Esophagus muscularis mucosa (tissue), 4 donors: ENCODE measurements around the gene HOMER2. TPM values are rescaled to one million over a fixed set of nuclear protein-coding genes. Genes with fewer than 3 reads are reported as not detected.

ENCODE experiments used
- DNase-seq: peaks from one replicate; pipeline ENCODE4 v3.0.0-alpha.2; 2017; ENCODE audit errors: extremely low spot score
- H3K27ac ChIP-seq, 4 donors: fragments of 200-600 bp; sonication (generic); replicated peaks in 1 of 4; 1 replicate in 3 of 4; 2 replicates in 1 of 4; pipeline ENCODE4 v1.5.1; 2016 to 2019; ENCODE audit warnings: mild to moderate bottlenecking in 1 of 4
- H3K27me3 ChIP-seq, 4 donors: fragments of 200-600 bp; sonication (generic); one replicate each; pipeline versions ENCODE4 v1.5.1 to v1.6.0; 2016 to 2019
- H3K36me3 ChIP-seq, 4 donors: fragments of 200-600 bp; sonication (generic); one replicate each; pipeline ENCODE4 v1.5.1; 2016 to 2019
- H3K4me1 ChIP-seq, 4 donors: fragments of 200-600 bp; sonication (generic); one replicate each; pipeline ENCODE4 v1.5.1; 2016 to 2019
- H3K4me3 ChIP-seq, 4 donors: fragments of 200-600 bp; sonication (generic); 1 replicate in 2 of 4; 2 replicates in 2 of 4; pipeline ENCODE4 v1.5.1; 2016 to 2019; ENCODE audit warnings: mild to moderate bottlenecking in 4 of 4, moderate library complexity in 1 of 4
- H3K9me3 ChIP-seq, 4 donors: fragments of 200-600 bp; sonication (generic); 1 replicate in 3 of 4; 2 replicates in 1 of 4; pipeline ENCODE4 v1.5.1; 2016 to 2019
- CTCF ChIP-seq, 3 experiments: fragments of 200-600 bp in 2 of 3; fragments of 450-650 bp in 1 of 3; sonication (generic) in 2 of 3; IDR thresholded peaks; one replicate each; pipeline ENCODE4 v1.5.1; 2017 to 2019; ENCODE audit warnings: antibody characterized with exemption in 3 of 3, mild to moderate bottlenecking in 2 of 3, moderate library complexity in 1 of 3
- EP300 ChIP-seq: sonication (generic); formaldehyde crosslinking; IDR thresholded peaks from one replicate; pipeline ENCODE4 v1.6.1; 2017; ENCODE audit warnings: antibody characterized with exemption
- POLR2A ChIP-seq: fragments of 450-650 bp; IDR thresholded peaks from one replicate; pipeline ENCODE4 v1.6.1; 2017; ENCODE audit warnings: antibody characterized with exemption, moderate library complexity, mild to moderate bottlenecking, low read depth
- POLR2AphosphoS5 ChIP-seq, 2 donors: sonication (generic); formaldehyde crosslinking; IDR thresholded peaks; one replicate each; pipeline ENCODE4 v1.6.1; 2017; ENCODE audit warnings: antibody characterized with exemption in 2 of 2
- WGBS: methylation state at CpG from one replicate; pipeline ENCODE4 v1.1.5; 2018; 5-methylcytosine and 5-hydroxymethylcytosine counted together
- intact Hi-C: fragments of 100-400 bp; cut with DNase I; formaldehyde crosslinking; loops from one replicate; pipeline ENCODE4 v1.15.1; 2023
- total RNA-seq, 4 donors: library from RNA; depleted of rRNA; stranded (reverse); fragments of >200 nt; gene quantifications; one replicate each; pipeline versions ENCODE4 v1.1.0 to v1.2.1, GENCODE V29; 2016

The HOMER2 gene
- total RNA-seq, 4 donors from 2014 or later, result 13.3 to 54.8 (median 25.8) TPM

- Histone ChIP-seq H3K36me3 (no peaks in the 10 kb centered on the region), H3K9me3 (no peaks in the 10 kb centered on the region), H3K4me1 (peaks cover 0 to 9% (median 4%) of the 10 kb centered on the region in 4 donors), H3K4me3 (no peak overlapping the region), H3K27me3 (no peaks in the 10 kb centered on the region), H3K27ac (no peak overlapping the region)
- no peak for DNase-seq
- intact Hi-C loops, result no loop called here
- TF ChIP-seq POLR2AphosphoS5 (IDR thresholded peaks at IDR 0.05) (no peak), POLR2A (no peak), EP300 (no peak), CTCF (IDR thresholded peaks at IDR 0.05) (no peak)
- 55% methylated on average over 9 of the region's 9 CpGs for WGBS
Observed at GRCh38 chr15:82890338-82890994, 62.1 kb downstream of the HOMER2 start.

- Histone ChIP-seq H3K4me1 (no peaks in the 10 kb centered on the region), H3K27me3 (no peaks in the 10 kb centered on the region), H3K36me3 (peaks cover 0 to 3% (median 0%) of the 10 kb centered on the region in 4 donors), H3K27ac (no peak overlapping the region), H3K9me3 (no peaks in the 10 kb centered on the region), H3K4me3 (no peak overlapping the region)
- 63% methylated on average over 3 of the region's 5 CpGs for WGBS
- no peak for DNase-seq
- intact Hi-C loops, result no loop called here
- TF ChIP-seq EP300 (no peak), CTCF (IDR thresholded peaks at IDR 0.05) (no peak)
Observed at GRCh38 chr15:82882273-82882928, 70.1 kb downstream of the HOMER2 start.

- Histone ChIP-seq H3K4me1 (no peaks in the 10 kb centered on the region), H3K27ac (no peak overlapping the region), H3K27me3 (no peaks in the 10 kb centered on the region), H3K36me3 (peaks cover 0 to 3% (median 0%) of the 10 kb centered on the region in 4 donors), H3K4me3 (no peak overlapping the region), H3K9me3 (no peaks in the 10 kb centered on the region)
- 93% methylated on average over 2 of the region's 2 CpGs for WGBS
- DNase-seq, result no peak
- TF ChIP-seq CTCF (IDR thresholded peaks at IDR 0.05), result no peak
- TF ChIP-seq EP300, result no peak
- no peak for TF ChIP-seq POLR2A
- TF ChIP-seq POLR2AphosphoS5 (IDR thresholded peaks at IDR 0.05), result no peak
- intact Hi-C loops, result no loop called here
Observed at GRCh38 chr15:82881747-82882146, 70.8 kb downstream of the HOMER2 start.

GRCh38 chr15:82880704-82881103 lies 71.8 kb downstream of the HOMER2 start:
- H3K4me1 ChIP-seq, result no peaks in the 10 kb centered on the region

More at GRCh38 chr15:82880704-82881103, 71.8 kb downstream of the HOMER2 start:
- H3K27ac ChIP-seq, result no peak overlapping the region
- TF ChIP-seq EP300, result no peak
- TF ChIP-seq CTCF (IDR thresholded peaks at IDR 0.05), result no peak
- TF ChIP-seq POLR2AphosphoS5 (IDR thresholded peaks at IDR 0.05), result no peak
- TF ChIP-seq POLR2A, result no peak
- WGBS, result 79% methylated on average over 6 of the region's 6 CpGs
- no peak for DNase-seq
- no peaks in the 10 kb centered on the region for H3K9me3 ChIP-seq
- peaks cover 0 to 3% (median 0%) of the 10 kb centered on the region in 4 donors for H3K36me3 ChIP-seq
- intact Hi-C loops, result no loop called here
- no peaks in the 10 kb centered on the region for H3K27me3 ChIP-seq
- no peak overlapping the region for H3K4me3 ChIP-seq
